HT-29 (cell line): ENCODE measurements around the gene DHX58. TPM values are rescaled to one million over a fixed set of nuclear protein-coding genes. Genes with fewer than 3 reads are reported as not detected.

ENCODE experiments used
- DNase-seq: peaks from one replicate; pipeline ENCODE4 v3.0.0-alpha.2; 2015; ENCODE audit warnings: low spot score
- total RNA-seq: library from RNA; depleted of rRNA; stranded (reverse); fragments of >200 nt; shearing (Covaris generic); gene quantifications from 2 replicates; pipeline ENCODE4 v1.2.3, GENCODE V29; 2014

Gene DHX58
- total RNA-seq, 1 experiment from 2014 or later: 9.7 TPM

DNA sequence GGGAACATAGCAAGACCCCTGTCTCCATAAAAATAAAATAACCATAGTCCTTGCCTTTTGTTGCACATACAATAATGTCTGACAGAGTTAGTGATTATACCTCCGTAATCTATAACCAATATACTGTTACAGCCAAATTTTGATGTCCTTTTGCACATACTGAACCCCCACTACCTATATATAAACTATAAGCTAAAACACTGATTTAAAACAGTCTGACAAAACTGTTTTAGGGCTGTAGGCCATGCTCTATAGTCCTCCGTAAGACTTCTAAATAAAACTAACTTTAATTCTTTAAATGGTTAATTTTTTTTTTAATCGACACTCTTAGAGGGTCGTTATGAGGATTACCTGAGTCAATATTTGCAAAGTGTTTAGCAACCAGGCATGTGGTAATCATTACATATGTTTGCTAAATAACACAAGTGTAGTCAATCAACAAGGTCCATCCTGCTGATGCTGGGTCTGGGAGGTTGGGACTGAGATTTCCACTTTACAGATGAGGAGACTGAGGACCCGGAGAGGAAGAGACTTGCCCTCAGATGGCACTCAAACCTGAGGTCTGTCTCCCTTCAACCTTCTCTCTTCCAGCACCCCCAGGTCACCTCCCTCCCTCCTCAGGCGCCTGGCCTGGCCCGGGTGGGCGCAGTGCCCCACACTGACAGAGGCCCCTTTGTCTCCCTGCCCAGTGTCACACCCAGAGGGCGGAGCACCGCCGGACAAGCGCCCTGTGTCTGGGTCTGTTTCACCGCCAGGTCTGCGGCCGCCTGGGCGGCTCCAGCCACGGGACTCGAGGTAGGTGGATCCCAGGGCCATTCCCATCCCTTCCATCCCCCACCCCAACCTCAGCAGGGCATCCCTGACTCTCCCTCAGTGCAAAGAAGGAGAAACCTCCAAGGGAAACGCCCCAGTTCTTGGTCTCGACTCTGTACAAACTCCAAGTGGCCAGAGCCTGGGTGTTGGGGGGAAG is 24.5 kb downstream of the DHX58 start:
- DNase-seq: peak; percentile 56

DNA sequence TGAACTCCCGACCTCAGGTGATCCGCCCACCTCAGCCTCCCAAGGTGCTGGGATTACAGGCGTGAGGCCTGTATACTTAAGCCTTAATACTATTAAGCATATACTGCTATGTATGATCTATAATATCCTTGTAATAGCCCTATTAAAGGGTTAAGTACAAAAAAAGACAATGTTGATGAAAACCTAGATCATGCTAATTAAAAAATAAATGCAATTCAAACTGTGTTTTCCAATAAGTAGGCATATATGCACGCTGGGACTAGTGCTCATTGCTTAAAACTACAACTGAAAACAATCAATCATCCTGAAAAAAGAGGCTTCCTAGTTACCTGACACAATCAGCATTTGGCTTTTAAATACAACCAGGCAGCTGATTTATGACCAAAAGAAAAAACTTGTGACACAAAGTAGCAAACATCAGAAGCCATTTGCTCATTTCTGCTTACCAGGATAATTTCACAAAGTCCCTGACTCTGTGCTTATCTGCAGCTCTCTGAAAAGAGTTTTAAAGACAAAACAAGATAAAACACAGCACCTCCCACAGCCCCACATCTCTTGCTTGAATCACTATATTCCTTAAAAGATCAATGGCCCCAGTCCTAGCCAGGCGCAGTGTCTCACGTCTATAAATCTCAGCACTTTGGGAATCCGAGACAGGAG is 25.3 kb downstream of the DHX58 start:
- no peak for DNase-seq

DNA sequence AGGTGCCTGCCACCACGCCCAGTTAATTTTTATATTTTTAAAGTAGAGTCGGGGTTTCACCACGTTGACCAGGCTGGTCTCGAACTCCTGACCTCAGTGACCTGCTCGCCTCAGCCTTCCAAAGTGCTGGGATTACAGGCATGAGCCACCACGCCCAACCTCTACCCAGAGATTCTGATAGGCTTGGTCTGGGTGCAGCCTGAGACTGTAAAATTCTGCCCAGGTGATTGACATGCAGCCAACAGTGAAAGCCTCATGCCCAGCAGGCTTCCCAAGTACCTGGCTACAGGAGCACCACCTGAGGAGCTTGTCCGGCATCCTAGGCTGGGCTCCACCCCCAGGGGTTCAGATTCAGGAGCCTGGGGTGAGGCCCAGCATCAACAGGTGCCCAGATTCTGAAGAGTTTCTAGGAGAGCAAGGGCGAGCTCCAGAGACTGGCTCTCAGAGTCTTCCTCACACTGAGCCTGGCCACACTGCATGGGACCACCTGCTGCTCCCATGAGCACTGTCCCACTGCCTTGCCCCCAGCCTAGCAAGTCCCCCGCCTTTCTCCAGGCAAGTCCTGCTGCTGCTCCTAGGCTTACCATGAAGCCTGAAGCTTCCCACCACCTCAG is 30.9 kb downstream of the DHX58 start:
- no peak for DNase-seq

DNA sequence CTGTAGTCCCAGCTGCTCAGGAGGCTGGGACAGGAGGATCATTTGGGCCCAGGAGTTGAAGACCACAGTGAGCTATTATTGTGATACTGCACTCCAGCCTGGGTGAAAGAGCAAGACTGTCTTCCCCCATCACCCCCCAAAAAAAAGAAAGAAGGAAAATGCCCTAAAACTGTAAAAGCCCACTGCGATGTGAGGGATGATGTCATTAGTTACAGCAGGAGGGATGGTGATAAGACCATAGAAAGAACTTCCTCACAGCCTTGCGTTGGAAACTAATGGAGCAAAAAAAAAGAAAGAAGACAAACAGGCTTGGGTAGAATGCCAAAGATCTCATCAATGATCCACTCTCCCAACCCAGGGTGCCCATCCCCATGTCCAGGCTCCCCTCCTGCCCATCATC is 33.0 kb downstream of the DHX58 start:
- DNase-seq: no peak

DNA sequence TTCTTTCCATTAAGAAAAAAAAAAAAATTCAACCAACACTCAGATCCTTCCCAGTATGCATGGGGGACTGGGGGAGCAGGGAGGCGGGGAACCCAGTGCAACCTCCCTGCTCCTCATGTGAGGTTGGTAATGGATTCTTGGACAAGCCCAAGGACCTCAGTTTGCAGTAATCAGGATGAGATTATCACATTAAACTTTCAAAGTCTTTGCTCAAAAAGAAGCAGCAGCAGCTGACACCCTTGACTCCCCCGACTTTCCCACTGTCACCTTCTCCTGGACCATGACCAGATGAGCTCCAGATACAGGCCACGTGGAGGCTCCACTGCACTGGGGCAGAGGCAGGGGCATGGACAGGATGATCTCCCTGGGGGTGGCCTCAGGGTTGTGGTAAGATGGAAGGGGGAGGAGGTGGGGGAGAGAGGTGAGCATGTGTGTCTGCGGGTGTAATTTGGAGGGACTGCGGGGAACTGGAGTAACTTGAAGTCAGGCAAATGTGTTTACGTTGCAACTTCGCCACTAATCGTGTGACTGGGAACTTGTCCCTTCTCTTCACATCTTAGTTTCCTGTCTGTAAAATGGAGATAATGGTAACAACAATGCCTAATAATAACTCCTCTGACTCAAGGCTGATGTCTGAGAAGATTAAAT is 34.0 kb downstream of the DHX58 start:
- DNase-seq: no peak

DNA sequence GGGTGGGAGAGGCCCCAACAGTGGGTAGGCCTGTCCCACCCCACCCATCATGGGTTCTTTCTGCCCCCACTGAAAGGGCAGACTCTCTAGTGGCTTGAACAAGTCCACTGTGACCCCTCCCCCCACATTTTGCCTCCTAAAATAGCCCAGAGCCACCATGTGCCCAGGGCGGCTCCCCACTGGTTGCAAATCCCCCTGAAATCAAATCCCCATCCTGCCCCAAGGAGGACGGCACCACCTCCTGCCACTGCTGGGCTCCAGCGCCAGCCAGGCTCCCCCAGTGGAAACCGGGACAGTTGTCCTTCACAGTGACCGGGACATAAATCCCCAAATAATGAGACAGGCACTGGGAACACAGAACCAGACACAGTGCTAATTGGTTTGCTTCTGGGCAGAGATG is 34.8 kb downstream of the DHX58 start:
- no peak for DNase-seq

DNA sequence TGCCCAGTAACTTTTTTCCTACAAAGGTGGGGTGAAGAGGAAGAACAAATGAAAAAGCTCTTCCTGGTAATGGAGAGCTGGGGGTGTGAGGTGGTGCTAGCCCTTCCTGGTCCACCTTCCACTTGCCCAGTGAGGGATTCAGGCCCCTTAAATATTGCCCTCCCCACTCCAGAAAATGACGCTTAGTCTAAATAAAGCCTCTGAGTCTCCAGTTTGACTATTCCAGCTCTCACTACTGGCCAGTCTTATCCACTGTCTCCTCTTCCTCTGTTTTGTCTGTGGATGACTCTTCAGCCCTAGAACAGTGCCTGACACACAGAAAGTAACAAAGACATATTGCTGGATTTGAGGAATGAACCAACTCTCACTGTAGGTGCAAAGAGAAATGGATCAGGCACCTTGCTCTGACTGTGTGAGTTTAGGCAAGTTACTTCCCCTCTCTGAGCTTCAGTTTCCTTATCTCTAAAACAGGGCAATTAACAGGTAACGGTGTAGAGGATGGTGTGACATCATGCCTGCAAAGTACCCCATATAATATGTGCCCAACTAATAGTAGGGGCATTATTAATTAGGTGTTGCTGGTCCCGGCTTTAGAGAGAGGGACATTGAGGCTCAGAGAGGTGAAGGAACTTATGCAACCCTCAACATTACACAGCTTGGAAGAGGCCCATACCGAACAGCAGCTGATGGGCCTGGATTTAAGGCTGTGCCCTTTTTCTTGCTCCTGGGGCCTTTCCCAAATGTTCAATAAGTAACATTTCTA is 35.5 kb downstream of the DHX58 start:
- no peak for DNase-seq

DNA sequence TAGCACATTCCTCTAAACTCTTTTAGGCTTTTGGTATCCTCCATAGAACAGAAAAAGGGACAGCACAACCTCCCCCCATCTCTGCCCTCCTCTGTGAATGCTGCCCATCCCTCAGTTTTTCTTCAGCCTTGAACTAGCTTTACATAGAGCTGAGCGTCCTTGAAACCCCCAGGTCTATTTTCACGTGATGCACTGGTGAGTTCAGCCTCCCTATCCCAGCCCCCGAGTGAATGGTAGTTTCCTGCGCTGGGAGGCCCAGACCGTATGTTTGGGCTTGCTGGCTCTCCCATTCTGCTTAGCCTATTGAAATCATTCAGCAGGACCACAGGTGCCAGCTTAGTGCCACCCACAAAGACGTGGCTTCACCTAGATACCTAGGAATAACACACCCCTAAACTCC is 36.7 kb downstream of the DHX58 start:
- no peak for DNase-seq

DNA sequence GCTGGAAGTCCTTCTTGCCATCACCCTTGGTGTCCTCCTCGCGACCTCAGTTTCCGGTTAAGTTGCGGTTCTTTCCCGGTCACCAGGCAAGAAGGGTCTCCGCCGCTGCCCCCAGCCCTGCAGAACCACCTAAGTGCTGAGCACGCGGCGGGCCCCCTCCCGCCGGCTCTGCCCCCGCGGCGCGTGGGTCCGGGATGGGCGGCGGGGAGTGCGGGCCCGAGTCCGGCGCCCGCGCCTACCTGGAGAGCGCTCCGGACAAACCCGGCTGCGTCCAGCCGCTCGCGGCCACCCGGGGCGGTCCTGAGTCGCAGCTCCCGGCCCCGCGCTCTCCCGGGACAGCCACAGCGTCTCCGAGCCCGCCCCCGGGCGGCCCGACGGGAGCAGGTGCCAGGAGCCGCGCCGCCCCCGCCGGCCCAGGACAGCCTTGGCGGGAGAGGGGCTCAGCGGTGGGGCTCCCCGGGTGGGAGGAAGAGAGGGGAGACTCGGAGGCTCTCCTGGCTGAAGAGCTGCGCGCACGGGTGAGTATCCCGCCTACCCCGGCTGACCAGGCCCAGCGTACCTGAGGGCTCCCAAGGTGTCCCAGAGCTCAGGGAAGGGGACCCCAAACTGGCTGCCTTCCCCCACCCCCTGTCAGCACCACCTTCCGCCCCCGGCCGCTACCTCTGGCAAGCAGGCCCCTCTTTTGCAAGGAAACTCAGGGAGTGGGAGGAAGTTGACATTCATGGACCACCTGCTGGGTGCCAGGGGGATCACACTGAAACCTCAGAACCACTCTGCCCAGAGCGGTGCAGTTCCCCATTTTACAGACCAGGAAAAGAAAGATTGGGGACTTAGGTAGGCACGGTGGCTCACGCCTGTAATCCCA is 40.0 kb downstream of the DHX58 start:
- DNase-seq: no peak

DNA sequence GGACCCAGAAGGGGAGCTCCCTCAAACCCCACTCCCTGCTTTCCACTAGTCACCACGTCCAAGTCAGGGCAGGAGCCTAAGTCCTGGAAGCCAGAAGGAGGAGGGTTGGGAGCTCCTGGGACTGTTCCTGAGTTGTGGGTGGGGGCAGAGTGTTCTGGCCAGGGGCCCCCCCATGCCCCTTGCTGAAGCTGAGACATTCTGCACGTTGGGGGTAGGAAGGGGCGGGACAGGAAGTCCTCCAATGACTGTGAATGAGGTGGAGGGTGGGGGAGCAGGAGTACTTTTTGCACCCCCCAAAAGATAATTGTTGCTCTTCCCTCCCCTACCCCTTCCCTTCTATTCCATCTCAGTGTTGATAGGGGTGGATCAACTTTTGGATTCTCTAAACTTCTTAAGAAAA is 40.7 kb downstream of the DHX58 start:
- no peak for DNase-seq

DNA sequence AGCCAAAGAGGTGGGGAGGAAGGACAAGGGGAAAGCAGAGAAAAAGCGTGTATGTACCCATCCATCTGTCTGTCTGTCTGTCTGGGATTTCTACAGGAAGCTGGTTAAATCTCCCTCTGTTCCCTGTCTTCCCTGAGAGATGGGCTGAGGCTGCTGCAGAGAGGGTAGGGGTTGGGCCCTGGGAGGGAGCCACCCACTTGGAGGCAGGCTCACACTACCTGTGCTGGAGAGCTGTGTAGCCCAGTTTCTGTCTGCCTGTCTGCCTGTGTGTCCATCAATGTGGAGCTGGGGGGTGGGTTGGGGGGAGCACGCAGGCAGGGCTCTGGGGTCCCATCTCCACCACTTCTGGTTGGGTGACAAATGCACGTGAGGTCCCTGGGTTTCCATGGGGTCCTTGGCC is 43.5 kb downstream of the DHX58 start:
- no peak for DNase-seq

DNA sequence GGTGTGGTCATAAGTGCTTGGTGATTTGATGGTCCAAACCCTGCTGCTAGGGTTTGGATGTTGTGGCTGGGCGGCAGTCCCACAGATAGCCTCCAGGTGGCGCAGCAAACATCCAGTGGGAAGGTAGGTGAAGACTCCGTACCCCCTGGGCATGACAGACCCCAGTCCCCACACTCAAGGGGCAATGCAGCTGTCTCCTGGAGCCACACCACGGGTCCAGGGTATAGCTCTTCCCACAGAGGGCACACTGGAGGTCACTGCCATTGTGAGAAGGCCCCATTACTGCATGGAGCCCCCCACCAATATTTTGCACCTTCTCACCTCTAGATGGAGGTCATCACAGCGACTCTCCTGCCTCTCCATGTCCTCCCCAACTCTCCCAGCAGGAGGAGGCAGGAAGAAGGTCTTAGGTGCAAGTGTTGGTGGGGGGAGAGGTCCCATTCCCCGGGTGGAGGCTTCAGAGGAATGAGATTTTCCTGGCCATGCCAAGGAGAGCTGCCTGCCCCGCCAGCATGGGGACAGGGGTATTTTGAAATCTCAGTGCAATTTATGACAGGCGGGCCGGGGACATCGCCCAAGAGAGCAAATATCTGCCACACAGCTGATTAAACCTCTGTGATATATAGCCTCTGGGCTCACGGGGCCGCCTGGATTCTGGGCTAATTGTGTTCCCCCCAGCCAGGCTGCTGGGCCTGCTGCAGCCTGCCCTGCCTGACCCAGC is 45.0 kb downstream of the DHX58 start:
- peak; percentile 76 for DNase-seq

DNA sequence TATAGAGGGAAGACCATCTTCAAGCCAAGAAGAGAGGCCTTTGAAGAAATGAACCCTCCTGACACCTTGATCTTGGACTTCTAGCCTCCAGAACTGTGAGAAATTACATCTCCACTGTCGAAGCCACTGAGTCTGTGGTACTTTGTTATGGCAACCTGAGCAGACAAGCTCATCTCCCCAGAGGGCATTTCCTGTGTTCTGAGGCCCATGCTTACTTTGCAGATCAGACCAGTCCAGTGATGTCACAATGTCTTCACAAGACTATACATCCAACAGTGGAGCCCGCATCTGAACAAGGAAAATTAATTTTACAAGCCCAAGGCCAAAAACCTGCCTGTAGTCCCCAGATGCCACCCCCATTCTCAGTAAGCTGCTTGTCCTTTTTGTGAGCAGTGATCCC is 47.3 kb downstream of the DHX58 start:
- DNase-seq: no peak

DNA sequence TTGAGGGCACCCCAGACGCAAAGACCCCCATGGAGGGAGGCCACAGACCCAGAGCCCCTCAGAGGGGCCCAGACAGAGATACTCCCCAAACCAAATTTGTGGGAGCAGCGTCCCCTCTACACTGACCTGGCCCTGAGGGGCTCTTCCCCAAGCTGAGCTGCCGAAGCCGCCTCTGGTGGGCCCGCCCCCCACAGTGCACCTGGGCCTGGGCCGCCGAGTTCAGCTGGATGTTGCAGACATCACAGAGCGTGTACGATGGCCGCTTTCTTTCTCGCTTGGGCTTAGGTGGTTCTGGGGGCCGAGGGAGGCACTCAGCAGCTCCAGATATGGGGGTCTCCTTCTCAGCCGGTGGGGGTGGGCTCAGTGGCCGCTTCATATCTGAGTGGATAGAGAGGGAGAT is 49.8 kb downstream of the DHX58 start:
- DNase-seq: no peak

DNA sequence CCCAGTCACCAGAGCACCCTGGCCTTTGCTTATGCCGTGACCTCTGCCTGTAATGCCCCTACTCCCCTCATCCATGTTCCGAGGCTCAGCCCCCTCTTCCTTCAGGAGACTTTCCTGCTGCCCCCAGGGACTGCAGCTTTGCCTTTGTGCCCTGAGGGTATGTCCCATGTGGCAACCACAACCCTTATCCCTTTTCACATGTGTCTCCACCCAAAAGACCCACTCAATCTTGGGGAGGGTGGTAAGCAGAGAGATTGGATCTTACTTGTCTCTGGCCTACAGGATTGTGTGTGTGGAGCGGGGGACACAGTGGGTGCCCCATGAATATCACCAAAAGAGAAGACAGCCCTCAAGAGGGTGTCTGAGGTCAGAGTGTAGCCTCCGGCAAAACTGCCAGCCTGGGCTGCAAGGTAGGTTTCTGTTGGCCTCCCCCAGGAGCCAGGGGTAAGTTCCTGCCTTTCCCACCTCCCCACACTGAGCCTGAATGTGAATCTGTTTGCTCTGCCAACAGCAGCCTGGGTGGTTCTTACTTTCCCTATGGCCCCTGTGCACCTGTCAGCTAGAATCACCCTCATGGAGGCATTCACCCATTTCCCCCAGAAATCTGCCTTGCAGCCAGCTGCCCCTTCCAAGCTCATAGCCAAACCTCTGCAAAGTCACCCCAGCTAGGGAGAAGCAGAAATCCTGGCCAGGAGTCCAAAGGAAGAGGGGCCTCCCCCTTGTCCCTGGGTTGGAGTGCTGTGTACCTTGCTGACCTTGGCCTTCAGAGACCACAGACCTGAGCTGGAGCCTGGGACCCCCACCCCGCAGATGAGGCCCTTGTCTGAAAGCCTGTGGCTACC is 50.6 kb downstream of the DHX58 start:
- no peak for DNase-seq

DNA sequence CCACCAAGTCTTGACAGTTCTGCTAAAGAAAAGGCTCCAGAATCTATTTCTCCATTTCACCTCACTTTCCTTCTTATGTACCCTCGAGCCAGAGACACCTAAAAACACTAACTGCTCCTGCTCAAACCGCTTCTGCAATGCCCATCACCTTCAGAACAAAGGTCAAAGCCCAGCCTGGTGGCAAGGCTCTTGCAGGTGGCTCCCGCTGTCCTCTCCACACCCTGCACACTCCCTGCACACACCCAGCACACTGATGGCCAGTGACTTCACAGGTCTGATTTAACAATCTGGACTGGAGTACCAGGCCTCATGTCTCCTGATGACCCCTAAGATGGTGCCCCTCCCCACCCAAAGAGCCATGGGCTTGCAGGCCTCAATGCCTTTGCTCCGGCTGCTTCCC is 52.3 kb downstream of the DHX58 start:
- no peak for DNase-seq

DNA sequence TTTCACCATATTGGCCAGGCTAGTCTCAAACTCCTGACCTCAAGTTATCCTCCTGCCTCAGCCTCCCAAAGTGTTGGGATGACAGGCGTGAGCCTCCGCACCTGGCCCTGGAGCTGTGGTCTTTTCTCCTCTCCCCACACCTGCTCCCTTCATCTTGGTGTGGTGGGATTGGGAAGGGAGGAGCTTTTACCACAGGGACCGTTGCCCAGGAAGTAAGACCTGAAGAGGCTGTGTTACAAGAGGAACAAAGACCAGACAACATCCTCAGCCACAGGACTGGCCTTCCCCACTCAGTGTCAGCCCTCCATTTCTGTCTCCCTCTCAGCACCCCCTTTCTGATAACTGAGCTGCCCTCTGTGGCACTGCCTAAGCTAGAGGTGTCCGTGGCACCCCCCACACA is 52.7 kb downstream of the DHX58 start:
- no peak for DNase-seq

DNA sequence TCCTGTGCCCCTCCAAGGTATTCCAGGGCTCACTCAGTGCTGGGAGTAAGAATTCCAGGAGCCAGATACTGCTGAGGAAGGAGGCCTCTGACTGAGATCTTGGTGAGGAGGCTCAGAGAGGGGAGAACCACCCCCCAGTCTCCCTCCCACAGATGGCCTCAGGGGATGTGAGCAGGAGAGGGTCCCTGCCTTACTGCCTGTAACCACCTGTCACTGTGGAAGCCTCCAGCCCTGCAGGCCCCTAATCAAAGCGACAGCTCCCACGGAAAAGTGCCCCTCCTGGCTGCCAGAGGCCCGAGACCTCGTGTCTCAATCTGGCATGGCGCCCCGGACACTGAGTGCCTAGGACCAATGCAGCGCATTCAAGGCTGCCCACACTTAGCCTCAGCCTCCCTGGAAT is 54.5 kb downstream of the DHX58 start:
- DNase-seq: no peak

DNA sequence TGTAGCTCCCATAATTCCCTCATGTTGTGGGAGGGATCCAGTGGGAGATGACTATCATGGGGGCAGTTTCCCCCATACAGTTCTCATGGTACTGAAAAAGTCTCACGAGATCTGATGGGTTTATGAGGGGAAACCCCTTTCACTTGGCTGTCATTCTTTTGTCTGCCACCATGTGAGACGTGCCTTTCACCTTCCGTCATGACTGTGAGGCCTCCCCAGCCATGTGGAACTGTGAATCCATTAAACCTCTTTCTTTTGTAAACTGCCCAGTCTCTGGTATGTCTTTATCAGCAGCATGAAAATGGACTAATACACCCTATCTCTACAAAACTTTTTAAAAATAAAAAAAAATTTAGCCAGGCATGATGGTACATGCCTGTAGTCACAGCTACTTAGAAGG is 55.9 kb downstream of the DHX58 start:
- DNase-seq: no peak
